ENCODE results near the gene CTCF.

- TF ChIP-seq POLR2A (IDR thresholded peaks at IDR 0.05; ENCODE audit: low read depth, low read length): no peak
- no peak for TF ChIP-seq CTCF (IDR thresholded peaks at IDR 0.05; ENCODE audit: extremely low read depth in 1 of 2, insufficient read depth in 1 of 2, low read depth in 1 of 2, low read length in 2 of 2)
- no peak for TF ChIP-seq MAX (IDR thresholded peaks at IDR 0.05; ENCODE audit: insufficient read depth, insufficient read length)
These were observed 1.6 kb downstream of the CTCF start for GRCh38 chr16:67563708-67564468.

All from endothelial cell of umbilical vein (primary cell).